PC-9 (cell line): Measurements from ENCODE around the gene SNF8. TPM values are rescaled to one million over a fixed set of nuclear protein-coding genes. Genes with fewer than 3 reads are reported as not detected.

Experiments used
- BruUV-seq: library from RNA; stranded (reverse); fragments of 400-500 nt; replicated peaks from 2 replicates; lab custom pipeline; 2021; lab: Mats Ljungman, UMichigan
- CTCF ChIA-PET: fragments of 300-600 bp; sonication (Branson Sonifier 250); formaldehyde crosslinking; loops from one replicate; lab custom pipeline; 2022; ENCODE audit warnings: antibody characterized with exemption; lab: Charles Lee
- POLR2A ChIA-PET: fragments of 300-600 bp; sonication (Branson Sonifier 250); formaldehyde crosslinking; loops from one replicate; lab custom pipeline; 2022; ENCODE audit warnings: antibody characterized with exemption; ENCODE audit not compliant: unreplicated experiment; lab: Charles Lee
- DNase-seq, 2 experiments: peaks; one replicate each; pipeline versions ENCODE4 v3.0.0 to v3.0.0-alpha.2; 2015 to 2022; ENCODE audit warnings: mixed read lengths in 1 of 2
- H2AFZ ChIP-seq: fragments of 200-600 bp; sonication (generic); 2 replicates; pipeline ENCODE4 v1.8.1; 2017; ENCODE audit warnings: antibody characterized with exemption
- H3F3A ChIP-seq: fragments of 200-600 bp; sonication (generic); 2 replicates; pipeline ENCODE4 v1.8.1; 2017; ENCODE audit warnings: antibody characterized with exemption, mild to moderate bottlenecking, low read depth; ENCODE audit not compliant: insufficient read depth
- H3K27ac ChIP-seq: fragments of 200-600 bp; sonication (generic); 2 replicates; pipeline ENCODE4 v1.6.1; 2016; ENCODE audit warnings: mixed run types
- H3K27me3 ChIP-seq: fragments of 200-600 bp; sonication (generic); 2 replicates; pipeline ENCODE4 v1.6.1; 2016; ENCODE audit warnings: low read depth, mixed run types; ENCODE audit not compliant: insufficient read depth
- H3K36me3 ChIP-seq: fragments of 200-600 bp; sonication (generic); 2 replicates; pipeline ENCODE4 v1.6.1; 2016; ENCODE audit warnings: low read depth, mixed run types
- H3K4me1 ChIP-seq: fragments of 200-600 bp; sonication (generic); replicated peaks from 2 replicates; pipeline ENCODE4 v1.6.1; 2016; ENCODE audit warnings: mixed run types; ENCODE audit not compliant: insufficient read depth
- H3K4me2 ChIP-seq: fragments of 200-600 bp; sonication (generic); 2 replicates; pipeline ENCODE4 v1.6.1; 2017; ENCODE audit warnings: mixed run types
- H3K4me3 ChIP-seq: fragments of 200-600 bp; sonication (generic); 2 replicates; pipeline ENCODE4 v1.6.1; 2016; ENCODE audit warnings: mixed run types
- H3K79me2 ChIP-seq: fragments of 200-600 bp; sonication (generic); 2 replicates; pipeline ENCODE4 v1.6.1; 2017; ENCODE audit warnings: low read depth, mixed run types
- H3K9me2 ChIP-seq: fragments of 200-600 bp; sonication (generic); 2 replicates; pipeline ENCODE4 v1.8.1; 2017; ENCODE audit warnings: mild to moderate bottlenecking; ENCODE audit not compliant: insufficient read depth
- H3K9me3 ChIP-seq: fragments of 200-600 bp; sonication (generic); 2 replicates; pipeline ENCODE4 v1.8.1; 2016; ENCODE audit warnings: low read depth; ENCODE audit not compliant: insufficient read depth
- H4K20me1 ChIP-seq: fragments of 200-600 bp; sonication (generic); 2 replicates; pipeline ENCODE4 v1.8.1; 2017; ENCODE audit not compliant: insufficient read depth
- EZH2 ChIP-seq: fragments of 200-600 bp; sonication (generic); IDR thresholded peaks from 2 replicates; pipeline ENCODE4 v1.8.0; 2017; ENCODE audit warnings: antibody characterized with exemption, low read depth
- intact Hi-C: fragments of 100-400 bp; cut with micrococcal nuclease; formaldehyde crosslinking; loops from one replicate; pipeline ENCODE4 v1.10.0; 2022; ENCODE audit not compliant: unreplicated experiment
- total RNA-seq: library from RNA; stranded (reverse); gene quantifications from 2 replicates; pipeline ENCODE4 v1.2.3, GENCODE V29; 2021
- TF ChIP-seq, protein P1 (sequence below): fragments of 200-600 bp; sonication (generic); conservative IDR thresholded peaks from 2 replicates; pipeline ENCODE4 v1.6.1; 2017; ENCODE audit warnings: mixed run types, antibody characterized with exemption, mild to moderate bottlenecking, moderate library complexity

The SNF8 gene
- total RNA-seq, 1 experiment from 2014 or later, result 103 TPM

DNA sequence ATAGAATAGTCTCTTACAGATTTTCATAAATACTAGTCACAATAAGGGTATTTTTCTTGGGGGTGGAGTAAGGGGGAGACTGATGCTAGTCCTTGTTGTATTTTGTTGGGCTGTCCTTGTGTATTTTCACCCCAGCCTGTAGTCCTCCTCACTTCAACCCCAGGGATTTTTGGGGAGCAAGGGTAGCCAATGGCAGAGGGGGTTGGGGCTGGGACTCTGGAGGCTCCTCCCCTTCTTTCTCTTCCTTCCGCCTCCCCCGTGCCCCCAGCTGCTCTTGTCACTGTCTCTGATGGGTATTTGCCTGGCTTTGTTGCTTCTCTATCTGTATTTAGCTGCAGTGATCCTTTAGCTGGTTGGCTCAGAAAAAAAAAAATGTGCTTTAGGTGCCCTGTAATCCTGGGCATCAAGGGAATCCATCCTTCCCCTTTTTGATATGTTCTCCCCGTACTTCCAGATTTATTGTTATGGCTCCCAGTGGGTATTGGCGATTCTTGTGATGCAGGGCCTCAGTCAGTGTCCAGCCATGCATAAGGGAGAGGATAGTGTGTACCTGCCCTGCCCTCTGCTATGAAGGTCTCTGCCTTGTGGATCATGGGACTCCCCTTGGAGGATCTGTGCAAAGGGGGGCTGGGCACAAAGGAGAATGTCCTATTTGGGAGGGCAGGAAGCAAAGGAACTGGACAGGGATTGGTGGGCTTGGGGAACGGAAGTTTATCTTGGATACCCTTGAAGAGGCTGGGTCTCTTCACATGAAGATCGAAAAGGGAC, 16.5 kb downstream of the SNF8 start:
- Histone ChIP-seq H4K20me1 (peaks cover 27% of the 10 kb centered on the region), H3K4me1 (no peaks in the 10 kb centered on the region), H3K9me2 (no peaks in the 10 kb centered on the region), H3K79me2 (no peaks in the 10 kb centered on the region), H3K27ac (no peak overlapping the region), H2AFZ (no peak overlapping the region), H3K4me3 (no peak overlapping the region), H3F3A (peaks cover 73% of the 10 kb centered on the region), H3K36me3 (peaks cover 56% of the 10 kb centered on the region), H3K9me3 (no peaks in the 10 kb centered on the region), H3K27me3 (no peaks in the 10 kb centered on the region), H3K4me2 (no peak overlapping the region)
- BruUV-seq, result no TSS peak
- no peak for DNase-seq
- ChIA-PET POLR2A (no interaction called here), CTCF (no interaction called here)
- intact Hi-C loops, result no loop called here
- TF ChIP-seq, protein P1, sequence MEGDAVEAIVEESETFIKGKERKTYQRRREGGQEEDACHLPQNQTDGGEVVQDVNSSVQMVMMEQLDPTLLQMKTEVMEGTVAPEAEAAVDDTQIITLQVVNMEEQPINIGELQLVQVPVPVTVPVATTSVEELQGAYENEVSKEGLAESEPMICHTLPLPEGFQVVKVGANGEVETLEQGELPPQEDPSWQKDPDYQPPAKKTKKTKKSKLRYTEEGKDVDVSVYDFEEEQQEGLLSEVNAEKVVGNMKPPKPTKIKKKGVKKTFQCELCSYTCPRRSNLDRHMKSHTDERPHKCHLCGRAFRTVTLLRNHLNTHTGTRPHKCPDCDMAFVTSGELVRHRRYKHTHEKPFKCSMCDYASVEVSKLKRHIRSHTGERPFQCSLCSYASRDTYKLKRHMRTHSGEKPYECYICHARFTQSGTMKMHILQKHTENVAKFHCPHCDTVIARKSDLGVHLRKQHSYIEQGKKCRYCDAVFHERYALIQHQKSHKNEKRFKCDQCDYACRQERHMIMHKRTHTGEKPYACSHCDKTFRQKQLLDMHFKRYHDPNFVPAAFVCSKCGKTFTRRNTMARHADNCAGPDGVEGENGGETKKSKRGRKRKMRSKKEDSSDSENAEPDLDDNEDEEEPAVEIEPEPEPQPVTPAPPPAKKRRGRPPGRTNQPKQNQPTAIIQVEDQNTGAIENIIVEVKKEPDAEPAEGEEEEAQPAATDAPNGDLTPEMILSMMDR, result no peak
- no peak for TF ChIP-seq EZH2

DNA sequence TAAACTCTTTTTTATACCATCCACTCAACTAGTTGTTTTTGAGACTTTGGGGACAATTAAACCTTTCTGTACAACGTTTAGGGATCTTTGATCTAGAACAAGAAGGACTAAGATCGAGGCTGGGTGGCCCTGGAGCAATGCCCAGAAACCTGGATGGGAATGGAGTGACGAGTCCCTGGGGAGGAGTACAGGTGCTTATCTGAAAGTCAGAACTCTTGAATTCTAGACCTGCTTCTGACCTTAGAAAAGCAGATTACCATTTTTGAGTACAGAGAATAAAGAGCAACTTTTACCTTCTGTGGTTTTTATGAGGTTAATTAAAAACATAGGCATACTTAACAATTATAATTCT, 18.7 kb downstream of the SNF8 start:
- Histone ChIP-seq H3K27me3 (no peaks in the 10 kb centered on the region), H3K36me3 (peaks cover 57% of the 10 kb centered on the region), H2AFZ (no peak overlapping the region), H3K27ac (no peak overlapping the region), H3F3A (peaks cover 59% of the 10 kb centered on the region), H3K4me2 (no peak overlapping the region), H3K4me1 (no peaks in the 10 kb centered on the region), H3K9me3 (no peaks in the 10 kb centered on the region), H3K4me3 (no peak overlapping the region), H3K79me2 (no peaks in the 10 kb centered on the region), H3K9me2 (no peaks in the 10 kb centered on the region), H4K20me1 (peaks cover 30% of the 10 kb centered on the region)
- ChIA-PET CTCF (no interaction called here), POLR2A (no interaction called here)
- TF ChIP-seq, protein P1, result no peak
- TF ChIP-seq EZH2, result no peak
- BruUV-seq, result no TSS peak
- no peak for DNase-seq
- intact Hi-C loops, result no loop called here

DNA sequence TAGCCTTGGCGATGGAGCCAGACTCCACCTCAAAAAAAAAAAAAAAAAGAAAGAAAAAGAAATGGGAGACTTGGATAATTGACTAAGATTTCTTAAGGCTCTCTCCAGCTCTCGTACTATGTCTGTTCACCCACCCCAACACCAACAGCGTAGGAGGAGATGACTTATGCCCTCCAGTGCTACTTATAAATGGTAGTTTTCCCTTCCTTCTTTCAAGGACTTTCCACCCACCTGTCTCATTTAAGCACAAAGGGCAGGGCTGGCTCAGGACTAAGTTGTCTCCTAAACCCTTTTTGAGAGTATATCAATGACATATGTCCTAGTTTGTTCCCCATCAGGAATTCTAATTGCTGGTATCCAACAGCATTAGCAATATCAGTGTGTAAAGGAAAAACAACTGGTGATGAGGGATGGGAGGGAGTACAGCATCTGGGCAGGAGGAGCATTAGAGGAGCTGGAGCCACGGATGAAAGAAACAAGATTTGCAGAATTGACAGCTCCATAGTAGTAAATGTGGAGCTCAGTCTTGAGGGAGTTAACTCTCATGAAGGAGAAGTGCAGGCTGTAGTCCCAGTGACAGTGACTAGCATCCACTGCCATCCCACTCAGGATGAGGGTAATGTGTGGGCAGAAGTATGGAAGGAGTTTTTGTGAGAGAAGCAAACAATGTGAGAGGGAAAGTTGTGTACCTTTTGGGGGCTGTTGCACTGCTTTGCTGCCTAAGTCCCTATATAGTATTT, 19.2 kb downstream of the SNF8 start:
- no peaks in the 10 kb centered on the region for H3K4me1 ChIP-seq
- peaks cover 32% of the 10 kb centered on the region for H4K20me1 ChIP-seq
- no peak overlapping the region for H3K4me3 ChIP-seq
- H3K9me2 ChIP-seq, result no peaks in the 10 kb centered on the region
- H2AFZ ChIP-seq, result no peak overlapping the region
- CTCF ChIA-PET, result no interaction called here
- no peaks in the 10 kb centered on the region for H3K79me2 ChIP-seq
- no peak for DNase-seq
- no peak overlapping the region for H3K4me2 ChIP-seq
- no peak overlapping the region for H3K27ac ChIP-seq
- H3F3A ChIP-seq, result peaks cover 54% of the 10 kb centered on the region
- TF ChIP-seq, protein P1, result no peak
- peaks cover 58% of the 10 kb centered on the region for H3K36me3 ChIP-seq
- no peaks in the 10 kb centered on the region for H3K27me3 ChIP-seq
- intact Hi-C loops, result no loop called here
- POLR2A ChIA-PET, result no interaction called here
- no peaks in the 10 kb centered on the region for H3K9me3 ChIP-seq
- BruUV-seq, result no TSS peak
